ENCODE data around the gene GCLC. TPM values are rescaled to one million over a fixed set of nuclear protein-coding genes. Genes with fewer than 3 reads are reported as not detected.
A peak's percentile ranks its signal among the peaks of the same experiment; 100 is the strongest.
"Not testable (repeated sequence)": the region's sequence is repeated elsewhere in the genome, so short reads cannot be mapped to it uniquely, and the experiment has no call there.

Gene GCLC
- polyA plus RNA-seq, 3 donors: 21.1 to 25.0 (median 24.0) TPM

GRCh38 chr6:53495506-53496499 is 49.1 kb downstream of the GCLC start:
- no peak for DNase-seq (ENCODE audit: low read depth in 3 of 3, low spot score in 2 of 3)

- no peak for DNase-seq (ENCODE audit: low read depth in 3 of 3, low spot score in 2 of 3)
These were observed 50.8 kb downstream of the GCLC start for GRCh38 chr6:53494076-53494475.

GRCh38 chr6:53493635-53494025 is 51.3 kb downstream of the GCLC start:
- no peak for DNase-seq (ENCODE audit: low read depth in 3 of 3, low spot score in 2 of 3)

DNA sequence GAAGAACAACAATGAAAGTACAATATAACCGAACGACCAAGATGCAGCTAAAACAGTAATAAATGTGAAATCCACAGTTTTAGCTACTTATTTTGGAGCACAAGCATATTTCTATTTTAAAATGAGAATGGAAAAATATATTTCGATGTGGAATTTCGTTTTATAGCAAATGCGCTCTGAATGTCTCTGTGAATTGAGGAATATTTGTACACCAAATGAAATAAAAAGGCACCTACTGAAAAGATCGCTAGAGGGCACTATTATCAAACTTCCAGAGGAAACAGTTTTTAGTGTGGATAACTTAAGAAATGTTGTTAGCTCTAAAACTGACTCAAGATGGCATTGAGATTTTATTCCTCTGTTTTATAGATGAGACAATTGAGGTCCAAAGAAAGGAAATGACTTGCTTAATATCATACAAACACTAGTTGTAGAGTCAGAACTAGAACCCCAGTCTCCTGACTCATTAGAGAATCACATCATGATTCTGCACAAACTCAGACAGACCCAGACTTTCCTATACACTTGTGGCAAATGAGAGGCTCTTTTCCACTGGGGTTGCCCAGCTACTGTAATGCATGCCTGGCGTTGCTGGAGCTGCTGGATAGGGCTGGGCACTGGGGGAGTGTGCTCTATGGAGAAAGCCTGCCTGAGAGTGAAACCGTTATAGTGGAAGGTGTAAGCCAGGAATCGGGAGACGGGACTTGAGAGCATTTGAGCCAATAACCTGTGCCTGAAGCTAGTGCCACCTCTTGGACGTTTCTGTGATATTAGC is 51.9 kb downstream of the GCLC start:
- DNase-seq (ENCODE audit: low read depth in 3 of 3, low spot score in 2 of 3): peak; percentile 45 to 49 (median 47)

- no peak for DNase-seq (ENCODE audit: low read depth in 3 of 3, low spot score in 2 of 3)
These were observed 57.8 kb downstream of the GCLC start for GRCh38 chr6:53487080-53487479.

- DNase-seq (ENCODE audit: low read depth in 3 of 3, low spot score in 2 of 3): no peak
These were observed 58.2 kb downstream of the GCLC start for GRCh38 chr6:53486679-53487078.

DNA sequence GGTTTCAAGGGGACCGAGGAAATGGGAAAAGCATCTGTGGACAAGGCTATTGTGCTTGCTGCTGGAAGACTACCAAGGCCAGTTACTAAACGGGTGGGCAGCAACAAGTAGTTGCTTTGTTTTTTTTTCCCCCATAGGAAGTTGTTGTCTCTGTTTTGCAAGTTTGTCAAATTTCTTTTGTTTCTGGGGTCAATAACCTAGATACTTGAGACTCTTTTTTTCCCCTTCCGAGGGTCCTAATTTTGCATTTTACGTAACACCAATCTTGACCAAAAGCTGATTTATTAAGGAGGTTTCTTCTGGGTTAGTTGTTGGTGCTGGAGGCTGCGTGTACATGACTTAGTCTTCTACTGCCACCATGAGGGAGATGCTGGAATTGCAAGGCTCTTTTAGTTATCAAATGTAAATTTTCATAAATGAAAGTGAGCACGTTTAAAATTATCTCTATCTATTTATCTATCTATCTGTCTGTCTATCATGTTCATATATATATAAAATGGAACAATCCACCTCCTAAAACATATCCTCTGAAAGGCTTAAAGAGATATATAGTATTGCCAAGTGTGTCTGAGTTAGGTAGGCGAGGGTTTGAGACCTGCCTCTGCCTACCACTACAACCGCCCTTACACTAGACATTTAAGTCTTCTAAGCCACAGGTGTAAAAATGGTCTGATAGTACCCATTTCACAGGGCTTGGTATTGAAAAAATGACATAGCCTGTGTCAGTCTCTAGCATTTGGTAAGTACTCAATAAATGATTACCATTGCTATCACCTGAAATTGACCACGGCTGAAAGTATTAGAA is 60.2 kb downstream of the GCLC start:
- peak; percentile 50 to 57 (median 55) for DNase-seq (ENCODE audit: low read depth in 3 of 3, low spot score in 2 of 3)

DNA sequence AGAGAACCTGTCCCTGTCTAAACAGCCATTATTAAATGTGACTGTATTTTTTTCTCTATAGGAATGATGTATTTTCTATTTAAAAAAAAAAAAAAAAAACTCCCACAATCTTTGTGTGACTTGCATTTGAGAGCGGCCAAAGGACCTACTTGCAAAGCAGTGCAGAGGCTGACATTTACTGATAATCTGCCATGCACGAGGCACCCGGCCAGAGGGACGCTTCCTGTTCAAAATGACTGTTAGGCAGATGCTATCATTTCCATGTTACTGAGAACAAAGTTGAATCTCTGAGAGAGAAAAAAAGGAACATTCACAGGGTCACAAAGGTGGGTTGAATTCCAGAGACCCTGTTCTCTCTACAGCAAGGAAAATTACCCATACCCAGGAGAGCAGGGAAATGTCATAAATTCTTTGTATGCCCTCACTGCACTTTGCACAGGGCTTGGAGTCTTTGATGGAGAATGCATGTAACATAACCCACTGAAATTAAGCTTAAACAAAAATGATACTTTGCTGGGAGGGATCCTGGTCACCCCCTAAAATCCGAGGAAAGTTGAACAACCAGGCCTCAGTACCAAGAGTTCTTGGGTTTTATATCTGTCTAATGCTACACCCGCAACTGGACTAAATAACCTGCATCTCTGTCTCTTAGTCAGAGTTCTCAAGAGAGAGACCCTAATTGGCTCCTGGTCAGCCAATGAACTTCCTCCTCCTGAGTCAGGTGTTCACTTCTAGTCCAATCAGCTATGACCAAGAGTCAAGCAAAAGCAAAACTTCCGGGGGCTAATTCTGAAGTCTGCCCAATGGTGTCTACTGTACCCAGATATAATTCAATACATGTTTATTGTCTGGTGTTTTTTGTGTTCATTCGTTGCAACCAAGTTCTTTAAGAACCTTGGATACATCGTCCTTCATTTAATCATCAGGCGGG is 61.2 kb downstream of the GCLC start:
- no peak for DNase-seq (ENCODE audit: low read depth in 3 of 3, low spot score in 2 of 3)

DNA sequence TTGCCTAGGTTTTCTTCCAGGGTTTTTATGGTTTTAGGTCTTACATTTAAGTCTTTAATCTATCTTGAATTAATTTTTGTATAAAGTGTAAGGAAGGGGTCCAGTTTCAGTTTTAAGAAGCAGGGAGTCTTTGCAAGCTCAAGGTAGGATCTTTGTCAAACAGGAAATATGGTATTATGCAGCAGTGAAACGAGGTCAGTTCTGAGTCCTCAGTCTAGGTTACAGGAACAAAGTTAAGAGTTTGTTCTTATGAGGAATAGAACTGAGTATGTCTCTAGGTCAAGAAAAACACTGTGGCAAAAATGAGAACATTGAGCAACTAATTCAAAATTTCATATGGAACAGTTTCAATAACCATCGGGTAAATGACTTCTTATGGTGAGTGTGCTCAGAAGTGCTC is 63.6 kb downstream of the GCLC start:
- no peak for DNase-seq (ENCODE audit: low read depth in 3 of 3, low spot score in 2 of 3)

- not testable (repeated sequence) for DNase-seq (ENCODE audit: low read depth in 3 of 3, low spot score in 2 of 3)
These were observed 64.1 kb downstream of the GCLC start for GRCh38 chr6:53480774-53481173.

- DNase-seq (ENCODE audit: low read depth in 3 of 3, low spot score in 2 of 3): no peak
These were observed 65.0 kb downstream of the GCLC start for GRCh38 chr6:53479871-53480270.

DNA sequence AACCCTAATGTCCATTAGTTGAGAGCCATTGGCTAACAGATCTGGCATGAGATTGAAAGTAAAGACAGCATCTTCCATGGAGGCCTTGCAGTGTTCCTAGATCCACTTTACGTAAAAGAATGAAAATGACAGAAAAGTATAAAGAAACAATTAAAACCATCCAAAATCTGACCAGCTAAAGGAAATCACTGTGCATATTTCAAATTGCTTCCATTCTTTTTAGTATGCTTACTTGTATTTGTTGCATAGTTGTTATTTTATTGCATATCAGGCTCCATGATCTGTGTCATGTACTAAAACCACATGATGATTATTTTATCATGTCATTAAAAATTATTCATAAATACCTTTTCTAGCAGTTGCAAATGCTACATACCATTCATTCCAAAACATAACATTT is 67.9 kb downstream of the GCLC start:
- DNase-seq (ENCODE audit: low read depth in 3 of 3, low spot score in 2 of 3): no peak

DNA sequence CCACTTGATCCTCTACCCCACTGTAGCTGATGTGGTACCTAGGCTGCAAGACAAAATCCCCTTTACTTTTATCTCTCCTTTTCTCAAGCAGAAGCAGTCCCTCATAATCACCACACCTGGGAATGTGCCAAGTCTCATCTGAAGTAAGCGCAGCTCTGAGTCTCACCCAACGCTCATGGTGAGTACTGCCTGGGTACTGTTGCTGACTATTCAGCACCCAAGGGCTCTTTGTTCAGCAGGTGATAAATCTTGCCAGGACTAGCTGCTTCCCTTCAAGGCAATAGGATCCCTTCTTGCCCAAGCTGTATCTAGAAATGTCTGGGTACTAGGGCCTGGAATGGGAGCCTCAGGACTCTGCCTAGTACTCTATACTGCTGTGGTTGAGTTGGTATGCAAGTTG is 70.9 kb downstream of the GCLC start:
- no peak for DNase-seq (ENCODE audit: low read depth in 3 of 3, low spot score in 2 of 3)

- no peak for DNase-seq (ENCODE audit: low read depth in 3 of 3, low spot score in 2 of 3)
These were observed 75.7 kb downstream of the GCLC start for GRCh38 chr6:53469163-53469562.

GRCh38 chr6:53466257-53466656 is 78.6 kb downstream of the GCLC start:
- no peak for DNase-seq (ENCODE audit: low read depth in 3 of 3, low spot score in 2 of 3)

- DNase-seq (ENCODE audit: low read depth in 3 of 3, low spot score in 2 of 3): no peak
These were observed 79.2 kb downstream of the GCLC start for GRCh38 chr6:53465732-53466131.

DNA sequence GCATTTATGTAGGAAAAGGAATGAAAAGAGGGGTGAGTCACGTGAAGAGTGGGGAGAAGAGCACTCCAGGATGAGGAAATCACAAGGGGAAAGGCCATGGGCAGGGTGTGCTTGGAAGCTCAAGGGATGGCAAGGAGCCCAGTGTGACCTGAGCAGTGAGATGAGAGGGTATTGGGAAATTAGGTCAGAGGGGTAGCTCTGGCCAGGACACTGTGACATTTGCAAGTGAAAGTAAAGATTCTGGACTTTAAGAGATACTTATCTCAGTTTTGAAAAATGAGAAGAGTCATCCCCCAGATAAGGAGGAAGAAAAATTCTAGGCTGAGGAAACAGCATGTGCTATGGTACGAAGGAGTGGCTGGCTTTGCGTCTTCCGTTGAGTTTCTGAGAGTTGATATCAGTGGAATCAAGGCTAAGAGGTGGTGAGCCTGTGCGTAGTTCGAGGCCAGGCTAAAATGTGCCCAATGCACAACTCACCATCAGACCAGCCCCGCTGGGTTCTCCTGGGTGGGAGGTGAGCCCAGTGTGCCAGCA is 79.9 kb downstream of the GCLC start:
- no peak for DNase-seq (ENCODE audit: low read depth in 3 of 3, low spot score in 2 of 3)

- no peak for DNase-seq (ENCODE audit: low read depth in 3 of 3, low spot score in 2 of 3)
These were observed 80.4 kb downstream of the GCLC start for GRCh38 chr6:53464483-53464882.

- no peak for DNase-seq (ENCODE audit: low read depth in 3 of 3, low spot score in 2 of 3)
These were observed 83.2 kb downstream of the GCLC start for GRCh38 chr6:53461696-53462095.

Measured in right renal cortex interstitium (tissue), 3 donors.